HG03571 (cell line): ENCODE measurements around the gene HK1.
"Not testable (repeated sequence)": the region's sequence is repeated elsewhere in the genome, so short reads cannot be mapped to it uniquely, and the experiment has no call there.

Experiments
- ATAC-seq: cut with Tn5 transposase; IDR thresholded peaks from one replicate; pipeline ENCODE4 v1.9.1; 2021; ENCODE audit not compliant: unreplicated experiment

Gene HK1

DNA sequence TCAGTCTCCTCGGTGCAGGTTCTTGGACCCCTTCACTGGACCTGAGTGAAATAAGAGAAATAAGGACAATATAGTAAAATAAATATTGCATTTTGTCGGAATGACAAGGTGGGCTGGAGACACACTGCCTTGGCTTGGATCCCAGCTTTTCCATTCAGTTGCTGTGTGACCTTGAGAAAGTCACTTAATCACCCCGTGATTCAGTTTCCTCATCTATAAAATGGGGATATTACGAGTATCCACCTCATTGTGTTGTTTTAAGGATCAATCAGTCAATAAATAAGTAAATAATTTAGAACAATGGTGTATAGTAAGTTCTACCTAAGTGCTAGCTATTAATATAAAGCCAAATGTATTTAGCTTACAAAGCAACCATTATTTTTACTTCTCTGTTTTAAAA, 29.1 kb downstream of the HK1 start:
- no peak for ATAC-seq

DNA sequence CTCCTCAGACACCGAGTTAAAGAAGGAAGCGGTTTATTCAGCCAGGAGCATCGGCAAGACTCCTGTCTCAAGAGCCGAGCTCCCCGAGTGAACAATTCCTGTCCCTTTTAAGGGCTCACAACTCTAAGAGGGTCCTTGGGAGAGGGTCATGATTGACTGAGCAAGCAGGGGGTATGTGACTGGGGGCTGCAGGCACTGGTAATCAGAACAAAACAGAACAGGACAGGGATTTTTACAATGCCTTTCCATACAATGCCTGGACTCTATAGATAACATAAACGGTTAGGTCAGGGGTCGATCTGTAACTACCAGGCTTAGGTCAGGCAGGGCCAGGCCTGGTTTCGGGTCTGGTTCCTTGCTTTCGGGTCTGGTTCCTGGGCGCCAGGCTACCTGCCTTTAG, 30.0 kb downstream of the HK1 start:
- ATAC-seq: not testable (repeated sequence)

DNA sequence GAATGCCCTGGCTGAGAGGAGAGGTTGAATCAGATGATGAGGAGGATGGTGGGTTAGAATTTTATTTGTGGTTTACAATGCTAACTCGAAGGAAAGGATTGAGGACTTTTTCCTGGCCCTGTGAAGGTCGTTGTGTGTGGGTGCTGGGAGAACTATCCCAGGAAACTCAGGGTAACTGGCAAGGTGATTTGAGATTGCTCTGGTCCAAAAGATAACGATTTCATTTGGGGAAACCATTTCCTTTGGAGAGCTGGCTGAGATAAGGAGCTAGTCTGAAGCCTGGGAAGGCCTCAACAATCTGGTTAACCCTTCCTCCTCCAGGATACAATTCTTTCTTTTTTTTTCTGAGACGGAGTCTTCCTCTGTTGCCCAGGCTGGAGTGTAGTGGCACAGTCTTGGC, 33.0 kb downstream of the HK1 start:
- ATAC-seq: no peak

DNA sequence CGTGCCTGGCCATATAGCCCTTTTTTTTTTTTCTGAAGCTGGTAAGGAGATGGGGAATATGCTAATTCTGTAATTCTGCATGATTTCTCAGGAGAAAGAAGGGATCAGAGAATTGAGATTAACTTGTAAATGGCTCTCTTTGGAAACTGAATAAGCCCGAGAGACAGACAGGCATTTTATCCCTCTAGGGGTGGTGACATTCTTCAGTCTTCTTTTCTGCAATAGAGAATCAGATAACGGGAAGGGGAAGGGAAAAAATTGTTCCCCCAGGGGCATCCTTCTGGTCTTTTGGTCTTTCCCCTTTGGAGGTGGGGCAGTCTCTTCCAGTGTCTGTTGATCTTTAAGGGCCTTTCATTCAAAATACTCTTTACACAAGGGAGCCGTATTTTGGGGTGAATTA, 34.2 kb downstream of the HK1 start:
- ATAC-seq: no peak

DNA sequence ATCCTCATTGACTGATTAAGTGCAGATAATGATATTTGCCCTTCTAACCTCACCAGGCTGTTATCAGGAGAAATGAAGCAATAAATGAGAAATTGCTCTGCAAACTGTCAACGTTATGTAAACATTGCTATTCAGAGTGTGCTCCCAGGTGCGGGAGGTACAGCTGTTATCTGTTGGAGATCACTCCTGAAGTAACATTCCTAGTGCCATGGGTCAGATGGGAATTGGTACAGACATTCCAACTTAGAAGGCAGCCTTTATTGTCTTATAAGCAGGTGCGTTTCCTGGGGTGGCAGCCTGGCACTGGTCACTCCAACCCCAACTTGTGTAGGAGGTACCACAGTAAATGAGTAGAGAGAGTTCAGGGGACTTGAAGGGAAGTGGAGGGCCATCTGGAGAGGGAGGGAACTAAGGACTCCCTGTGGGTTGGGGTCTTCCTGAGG, 36.8 kb downstream of the HK1 start:
- no peak for ATAC-seq

DNA sequence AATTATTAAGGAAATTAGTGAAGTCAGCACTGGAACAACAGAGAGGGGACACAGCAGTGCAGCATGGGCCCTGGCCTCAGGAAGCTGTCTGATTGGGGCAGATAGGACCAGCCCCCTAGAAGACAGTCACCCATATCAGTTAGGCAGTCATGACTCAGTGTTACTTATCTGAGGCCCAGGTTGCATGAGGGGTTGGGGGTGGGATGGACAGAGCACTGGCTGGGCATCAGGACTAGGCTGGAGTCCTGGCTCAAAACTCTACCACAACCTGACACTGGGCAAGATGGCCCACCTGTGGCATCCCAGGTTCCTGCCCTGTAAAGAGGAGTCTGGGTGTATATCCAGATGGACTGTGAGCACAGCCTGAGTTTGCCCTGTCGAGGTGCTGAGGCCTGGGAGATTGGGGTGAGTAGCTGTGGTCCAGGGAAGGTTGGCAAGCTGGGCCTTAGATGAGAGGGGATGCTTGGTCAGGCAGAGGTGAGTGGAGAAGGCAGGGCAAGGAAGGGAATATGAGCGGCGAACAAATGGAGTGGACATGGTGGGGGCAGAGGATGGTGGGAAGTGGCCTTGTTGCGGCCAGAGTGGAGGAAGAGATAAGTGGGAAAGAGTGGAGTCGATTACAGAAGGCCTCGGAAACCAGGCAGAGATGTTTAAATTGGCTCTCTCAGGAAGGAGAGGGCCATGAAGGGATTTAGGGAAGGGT, 37.5 kb downstream of the HK1 start:
- no peak for ATAC-seq

DNA sequence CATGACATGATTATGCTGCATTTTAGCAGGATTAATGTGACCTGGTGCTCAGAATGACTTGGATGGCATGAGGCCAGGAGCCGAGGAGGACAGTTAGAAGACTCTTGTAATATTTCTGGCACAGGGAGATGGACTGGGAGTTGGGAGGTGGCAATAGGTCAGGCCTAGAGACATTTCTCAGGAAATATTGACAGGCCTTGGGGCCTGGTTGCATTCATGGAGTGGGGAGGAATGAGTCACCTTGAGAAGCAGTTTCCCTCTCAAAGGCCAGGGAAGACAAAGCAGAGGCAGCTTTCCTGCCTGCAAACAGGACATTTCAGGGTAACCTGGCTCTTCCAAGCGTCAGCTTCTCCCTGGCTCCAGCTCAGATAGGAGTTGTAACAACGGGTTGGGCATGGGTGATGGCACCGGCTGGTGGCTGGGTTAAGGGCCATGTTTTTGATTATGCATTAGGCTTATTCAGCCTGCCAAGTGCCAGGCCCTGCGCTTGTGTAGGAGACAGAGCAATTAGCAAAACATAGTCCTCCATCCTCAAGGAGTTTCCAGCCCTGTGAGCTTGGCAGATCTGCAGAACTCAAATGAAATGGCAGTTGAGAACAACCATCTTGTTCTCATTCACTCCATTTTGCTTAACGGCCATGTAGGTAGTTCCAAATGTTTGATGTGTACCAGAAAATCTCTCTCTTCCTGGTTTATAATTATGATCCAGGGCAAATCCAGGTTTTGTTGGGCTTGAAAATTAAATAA, 38.2 kb downstream of the HK1 start:
- ATAC-seq: no peak

DNA sequence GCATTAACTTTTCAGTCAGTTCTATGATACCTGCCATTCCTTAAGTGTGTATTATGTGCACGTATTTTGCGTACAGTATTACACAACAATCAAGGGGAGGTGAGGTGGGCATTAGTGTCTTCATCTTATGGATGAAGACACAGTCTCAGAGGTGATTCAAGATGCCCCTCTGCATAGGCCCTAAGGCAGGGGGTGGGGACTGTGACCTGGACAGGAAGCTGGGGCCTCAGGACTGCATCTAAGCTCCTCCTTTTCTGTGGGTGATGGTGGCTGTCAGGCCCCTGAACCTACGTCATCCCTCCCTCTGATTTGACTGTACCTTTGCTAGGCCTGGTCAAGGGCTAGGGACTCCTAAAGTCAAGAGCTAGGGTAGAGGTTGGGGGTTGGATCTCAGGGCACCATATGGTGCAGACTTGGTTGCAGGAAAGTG, 38.9 kb downstream of the HK1 start:
- ATAC-seq: peak; percentile 38

DNA sequence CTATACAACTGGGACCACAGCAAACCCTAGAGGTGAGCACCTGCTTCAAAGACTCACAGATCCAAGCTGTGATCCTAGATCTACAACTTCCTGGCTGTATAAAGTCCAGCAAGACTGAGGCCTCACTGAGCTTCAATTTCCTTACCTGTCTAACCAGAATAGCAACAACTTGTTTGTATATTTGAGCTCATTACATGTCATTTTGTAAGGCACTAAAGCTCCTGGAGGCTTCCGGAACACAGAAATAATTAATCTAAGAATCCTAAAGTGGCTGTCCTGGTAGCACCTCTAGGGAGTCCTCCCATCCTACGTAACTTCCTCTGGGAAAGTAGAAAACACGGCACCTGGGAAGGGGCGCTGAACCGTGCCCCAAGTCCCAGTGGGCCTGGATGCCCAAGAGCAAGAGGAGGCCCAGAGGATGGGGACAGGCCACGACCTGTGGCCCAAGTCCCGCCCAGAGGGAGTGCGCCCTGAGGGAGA, 39.4 kb downstream of the HK1 start:
- ATAC-seq: no peak

DNA sequence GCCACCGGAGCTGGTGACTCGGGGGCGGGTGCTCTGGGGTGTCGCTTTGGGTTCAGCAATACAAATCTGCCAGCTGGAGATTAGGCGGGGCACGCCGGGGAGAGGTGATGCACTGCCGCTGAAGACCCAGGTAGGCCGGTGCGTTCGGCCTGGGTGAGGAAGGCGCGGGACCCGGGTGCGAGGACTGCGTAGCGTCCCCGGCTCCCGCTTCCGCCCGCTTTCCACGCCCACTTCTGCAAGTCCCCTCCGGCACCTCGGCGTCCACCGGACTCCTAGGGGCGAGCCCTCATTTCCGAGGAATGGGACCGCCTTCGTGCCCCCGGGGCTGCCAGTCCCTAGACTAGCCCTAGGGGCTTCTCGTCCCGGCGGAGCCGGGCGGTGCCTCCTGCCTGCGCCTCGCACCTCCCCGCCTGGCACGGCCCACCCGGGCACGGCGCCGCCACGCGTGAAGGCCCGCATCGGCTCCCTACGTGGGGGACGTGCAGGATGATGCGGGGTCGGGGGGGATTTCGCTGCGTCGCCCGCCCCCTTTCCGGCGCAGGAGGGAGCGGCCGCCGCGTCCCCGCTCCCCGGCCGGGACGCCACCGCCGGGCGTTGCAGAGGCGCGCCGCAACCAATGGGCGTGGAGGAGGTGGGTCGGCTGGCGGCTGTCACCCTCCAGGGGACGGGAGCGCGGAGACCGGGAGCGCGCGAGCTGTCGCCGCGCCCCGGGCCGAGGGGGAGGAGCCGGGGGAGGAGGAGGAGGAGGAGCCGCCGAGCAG, 40.0 kb downstream of the HK1 start:
- ATAC-seq: peak; percentile 74

DNA sequence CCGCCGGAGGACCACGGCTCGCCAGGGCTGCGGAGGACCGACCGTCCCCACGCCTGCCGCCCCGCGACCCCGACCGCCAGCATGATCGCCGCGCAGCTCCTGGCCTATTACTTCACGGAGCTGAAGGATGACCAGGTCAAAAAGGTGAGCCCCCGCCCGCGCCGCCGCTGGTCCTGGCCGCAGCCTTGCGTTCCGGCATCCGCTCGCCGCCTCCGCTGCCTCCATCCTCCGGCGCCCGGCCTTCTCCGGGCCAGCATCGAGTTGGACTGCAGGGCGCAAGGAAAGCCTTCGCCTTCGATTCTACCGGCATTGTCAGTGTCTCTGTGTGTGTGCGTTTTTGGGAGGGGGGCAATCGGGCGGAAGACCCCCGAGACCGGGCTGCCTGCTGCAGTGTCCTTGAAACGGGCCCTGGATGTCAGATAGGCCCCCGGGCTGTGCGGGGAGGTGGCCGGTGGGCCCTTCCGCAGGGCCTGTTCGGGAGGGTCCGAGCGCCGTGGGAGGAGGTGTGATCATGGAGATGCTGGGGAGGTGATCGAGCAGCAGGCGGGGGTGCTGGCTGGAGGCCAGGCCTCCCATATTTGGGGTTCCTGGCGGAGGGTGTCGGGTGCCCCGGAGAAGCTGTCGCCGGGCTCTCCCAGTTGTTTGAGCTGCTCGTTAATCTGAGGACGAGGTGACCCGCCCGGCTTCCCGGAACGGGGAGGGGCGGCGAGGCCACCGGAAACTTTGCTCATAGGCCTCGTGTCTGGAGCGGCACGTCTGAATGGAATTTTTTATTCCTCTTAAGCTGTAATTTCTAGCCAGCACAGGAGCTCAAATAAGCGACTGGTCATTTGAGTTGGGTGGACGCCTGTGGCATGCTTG, 40.8 kb downstream of the HK1 start:
- peak; percentile 7 for ATAC-seq

DNA sequence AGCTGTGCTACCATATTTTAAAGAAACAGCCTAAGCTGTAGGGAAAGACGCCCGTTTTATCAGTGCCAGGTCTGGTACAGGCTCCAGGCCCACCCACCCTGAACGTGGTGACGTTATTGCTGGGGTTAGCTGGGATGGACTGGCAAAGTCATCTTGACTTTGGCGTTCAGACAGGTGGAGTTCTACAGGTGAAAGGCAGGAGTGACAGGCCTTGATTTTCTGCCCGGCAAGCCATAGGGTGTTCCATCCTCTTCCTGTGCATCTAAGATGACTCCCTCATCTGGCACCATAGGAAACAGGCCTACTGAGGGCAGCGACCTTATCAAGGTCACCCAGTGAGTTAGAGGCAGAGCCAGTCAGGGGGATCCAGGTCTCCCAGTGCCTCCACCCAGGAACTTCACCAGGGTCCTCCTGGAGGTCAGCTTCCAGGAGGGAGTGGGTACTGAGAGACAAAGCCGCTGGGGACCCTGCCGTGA, 41.6 kb downstream of the HK1 start:
- no peak for ATAC-seq

DNA sequence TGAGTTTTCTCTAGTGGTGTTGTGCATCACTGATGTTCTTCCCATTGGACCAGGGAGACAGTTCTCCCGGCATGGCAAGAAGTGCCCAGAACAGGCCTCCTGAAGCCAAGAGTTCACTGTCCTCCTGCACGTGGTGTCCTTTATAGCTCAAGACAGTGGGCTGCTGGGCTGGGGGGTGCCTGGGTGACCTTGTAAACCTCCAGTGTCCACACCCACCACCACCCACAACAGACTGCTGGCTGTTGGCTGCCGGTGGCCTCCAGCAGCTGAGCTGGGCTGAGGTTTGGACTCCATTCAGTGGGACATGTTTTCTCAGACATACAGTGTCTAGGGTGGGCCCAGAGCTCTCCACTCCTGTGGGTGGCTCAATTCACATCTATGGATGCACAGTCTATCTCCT, 42.2 kb downstream of the HK1 start:
- ATAC-seq: no peak

DNA sequence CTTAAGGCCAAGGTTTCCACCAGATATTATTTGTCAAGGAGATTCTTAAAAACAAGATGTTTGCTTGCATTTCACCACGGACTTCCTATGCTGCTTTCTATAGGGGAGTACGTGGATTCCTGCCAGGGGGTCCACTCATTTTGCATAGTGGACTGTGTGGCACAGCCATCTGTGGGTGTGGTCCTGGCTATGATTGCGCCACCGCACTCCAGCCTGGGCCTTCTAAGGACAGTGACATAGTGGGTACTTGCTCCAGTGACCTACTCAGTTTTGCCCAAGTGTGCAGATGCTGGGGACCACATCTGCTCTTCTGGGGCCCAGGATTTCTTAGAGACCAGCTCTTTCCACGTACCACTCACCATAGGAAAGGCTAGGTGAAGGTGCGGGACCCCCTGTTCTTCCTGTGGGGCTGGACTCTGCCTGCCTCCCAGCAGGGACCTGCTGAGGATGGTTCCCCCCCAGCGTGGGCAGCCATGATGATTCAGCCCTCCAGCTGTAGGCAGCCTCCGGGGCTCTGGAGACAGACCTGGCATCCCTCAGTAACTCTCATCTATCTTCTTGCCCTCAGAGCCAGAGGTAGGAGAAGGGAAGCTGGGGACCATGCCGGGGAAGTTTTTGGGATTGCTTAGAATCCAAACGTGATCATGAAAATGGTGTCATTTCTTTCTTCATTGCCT, 42.9 kb downstream of the HK1 start:
- no peak for ATAC-seq

DNA sequence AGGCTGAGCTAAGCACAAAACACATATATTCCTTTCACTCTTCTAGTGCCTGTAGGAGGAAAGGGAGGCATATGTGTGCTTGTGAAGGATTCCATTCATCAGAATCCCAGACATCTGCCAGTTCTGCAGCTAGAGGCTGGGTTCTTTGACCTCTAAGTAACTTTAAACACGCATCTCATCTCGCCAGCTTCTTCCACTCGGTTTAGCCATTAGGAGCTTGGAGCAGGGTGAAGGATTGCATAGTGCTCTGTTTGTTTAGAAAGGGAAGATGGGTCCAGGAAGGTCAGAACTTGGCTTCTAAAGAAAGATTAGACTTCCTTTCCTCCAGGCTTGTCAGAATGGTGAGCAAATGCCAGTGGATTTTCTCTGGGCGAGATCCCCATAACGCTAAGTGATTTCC, 43.6 kb downstream of the HK1 start:
- no peak for ATAC-seq

DNA sequence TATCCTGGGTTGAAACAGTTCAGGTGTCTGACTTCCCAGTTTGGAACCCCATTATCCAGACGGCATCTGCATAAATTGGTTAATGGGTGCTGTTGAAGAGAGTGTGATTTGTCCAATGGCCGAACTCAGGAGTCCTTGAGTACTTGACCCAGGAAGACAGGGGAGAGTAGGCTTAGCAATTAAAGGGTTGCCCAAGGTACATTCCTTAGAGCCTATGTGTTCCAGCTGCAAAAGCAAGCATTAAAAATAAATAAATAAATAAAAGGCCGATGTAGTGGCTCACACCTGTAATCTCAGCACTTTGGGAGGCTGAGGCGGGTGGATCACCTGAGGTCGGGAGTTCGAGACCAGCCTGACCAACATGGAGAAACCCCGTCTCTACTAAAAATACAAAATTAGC, 44.0 kb downstream of the HK1 start:
- ATAC-seq: not testable (repeated sequence)

DNA sequence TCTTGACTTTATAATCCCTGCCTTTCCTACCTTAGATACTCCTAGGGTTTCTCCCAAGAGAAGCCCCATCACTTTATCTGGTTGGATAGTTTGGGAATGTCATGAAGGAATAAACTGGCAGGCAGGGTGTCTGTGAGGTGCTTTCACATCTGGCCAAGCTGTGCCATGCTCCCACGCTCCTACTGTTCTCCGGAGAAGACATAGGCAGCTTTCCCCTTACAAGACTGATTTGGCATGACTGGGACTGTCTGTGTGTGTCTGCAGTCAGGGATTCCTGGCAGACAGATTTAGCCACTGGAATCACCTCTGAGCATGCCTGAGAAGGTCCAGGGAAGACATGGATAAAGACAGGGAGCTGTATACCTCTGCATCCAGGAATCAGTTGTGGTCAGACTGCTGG, 45.3 kb downstream of the HK1 start:
- ATAC-seq: no peak

DNA sequence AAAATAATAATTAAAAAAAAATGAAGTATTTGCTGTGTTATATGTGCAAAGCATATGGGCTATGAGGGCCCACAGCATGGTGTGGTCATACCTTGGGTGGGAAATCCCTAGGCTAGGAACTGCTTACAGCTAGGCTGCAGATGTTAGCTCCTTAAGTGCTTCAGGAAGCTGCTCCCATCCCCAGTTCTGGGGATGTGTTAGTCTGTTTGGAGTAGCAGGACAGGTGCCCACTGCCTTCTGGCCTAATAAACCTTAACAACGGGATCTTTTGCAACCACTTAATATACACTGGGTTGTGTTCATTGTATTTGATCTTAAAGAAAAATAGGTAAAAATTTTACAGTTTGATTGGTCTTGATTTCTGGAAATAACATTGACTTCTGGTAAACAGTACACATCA, 46.3 kb downstream of the HK1 start:
- ATAC-seq: no peak

DNA sequence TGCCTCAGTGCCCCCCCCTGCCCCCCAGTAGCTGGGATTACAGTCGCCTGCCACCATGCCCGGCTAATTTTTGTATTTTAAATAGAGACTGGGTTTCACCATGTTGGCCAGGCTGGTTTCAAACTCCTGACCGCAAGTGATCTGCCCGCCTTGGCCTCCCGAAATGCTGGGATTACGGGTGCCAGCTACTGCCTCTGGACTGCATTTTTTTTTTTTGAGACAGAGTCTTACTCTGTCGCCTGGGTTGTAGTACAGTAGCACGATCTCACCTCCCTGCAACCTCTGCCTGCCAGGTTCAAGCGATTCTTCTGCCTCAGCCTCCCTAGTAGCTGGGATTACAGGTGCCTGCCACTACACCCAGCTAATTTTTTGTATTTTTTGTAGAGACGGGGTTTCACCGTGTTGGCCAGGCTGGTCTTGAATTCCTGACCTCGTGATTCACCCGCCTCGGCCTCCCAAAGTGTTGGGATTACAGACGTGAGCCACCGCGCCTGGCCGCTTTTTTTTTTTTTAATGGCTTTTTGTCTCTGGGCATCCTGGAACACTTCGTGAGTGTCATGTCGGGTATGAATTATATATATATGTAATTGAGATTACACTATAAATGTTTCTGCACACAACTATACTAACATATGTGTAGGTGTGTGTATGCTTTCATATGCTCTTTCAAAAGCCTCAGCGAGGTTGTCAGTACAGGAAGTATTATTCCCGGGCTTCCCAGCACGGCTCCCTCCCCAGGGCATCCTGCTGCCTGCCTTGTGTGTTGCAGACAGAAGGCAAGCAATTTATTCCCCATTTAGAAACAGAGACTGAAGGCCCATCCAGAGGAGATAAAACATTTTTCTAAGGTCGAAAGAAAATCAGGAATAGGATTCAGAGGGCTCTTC, 47.6 kb downstream of the HK1 start:
- not testable (repeated sequence) for ATAC-seq
